ENCODE data around the gene ARMH3. TPM values are rescaled to one million over a fixed set of nuclear protein-coding genes. Genes with fewer than 3 reads are reported as not detected.
A peak's percentile ranks its signal among the peaks of the same experiment; 100 is the strongest.
"Not testable (repeated sequence)": the region's sequence is repeated elsewhere in the genome, so short reads cannot be mapped to it uniquely, and the experiment has no call there.

The ARMH3 gene
- total RNA-seq, 1 experiment from 2014 or later, result 17.7 TPM

- no peak for DNase-seq (ENCODE audit: low spot score)
These were observed 10.7 kb downstream of the ARMH3 start for GRCh38 chr10:102045292-102045691.

GRCh38 chr10:102040305-102041050, 15.5 kb downstream of the ARMH3 start:
- DNase-seq (ENCODE audit: low spot score), result no peak

- no peak for DNase-seq (ENCODE audit: low spot score)
These were observed 17.6 kb downstream of the ARMH3 start for GRCh38 chr10:102038410-102038809.

- DNase-seq (ENCODE audit: low spot score), result not testable (repeated sequence)
These were observed 20.2 kb downstream of the ARMH3 start for GRCh38 chr10:102035807-102036206.

GRCh38 chr10:102033787-102034186, 22.2 kb downstream of the ARMH3 start:
- DNase-seq (ENCODE audit: low spot score), result no peak

GRCh38 chr10:102027261-102027660, 28.7 kb downstream of the ARMH3 start:
- DNase-seq (ENCODE audit: low spot score), result no peak

- no peak for DNase-seq (ENCODE audit: low spot score)
These were observed 31.2 kb downstream of the ARMH3 start for GRCh38 chr10:102024799-102025198.

- no peak for DNase-seq (ENCODE audit: low spot score)
These were observed 35.0 kb downstream of the ARMH3 start for GRCh38 chr10:102020938-102021337.

GRCh38 chr10:102017295-102017694, 38.7 kb downstream of the ARMH3 start:
- DNase-seq (ENCODE audit: low spot score), result no peak

GRCh38 chr10:102016416-102016815, 39.6 kb downstream of the ARMH3 start:
- DNase-seq (ENCODE audit: low spot score), result no peak

- no peak for DNase-seq (ENCODE audit: low spot score)
These were observed 45.0 kb downstream of the ARMH3 start for GRCh38 chr10:102010961-102011360.

GRCh38 chr10:102009801-102010425, 46.1 kb downstream of the ARMH3 start:
- peak; percentile 89 for DNase-seq (ENCODE audit: low spot score)

GRCh38 chr10:102007796-102008195, 48.2 kb downstream of the ARMH3 start:
- no peak for DNase-seq (ENCODE audit: low spot score)

GRCh38 chr10:102007031-102007430, 48.9 kb downstream of the ARMH3 start:
- not testable (repeated sequence) for DNase-seq (ENCODE audit: low spot score)

- DNase-seq (ENCODE audit: low spot score), result no peak
These were observed 51.6 kb downstream of the ARMH3 start for GRCh38 chr10:102004376-102004775.

GRCh38 chr10:102003541-102003940, 52.4 kb downstream of the ARMH3 start:
- DNase-seq (ENCODE audit: low spot score), result no peak

GRCh38 chr10:102001435-102002068, 54.4 kb downstream of the ARMH3 start:
- DNase-seq (ENCODE audit: low spot score), result no peak

GRCh38 chr10:101997803-101998202, 58.2 kb downstream of the ARMH3 start:
- no peak for DNase-seq (ENCODE audit: low spot score)

GRCh38 chr10:101995451-101996063, 60.4 kb downstream of the ARMH3 start:
- DNase-seq (ENCODE audit: low spot score), result peak; percentile 33

- no peak for DNase-seq (ENCODE audit: low spot score)
These were observed 62.2 kb downstream of the ARMH3 start for GRCh38 chr10:101993651-101994200.

- no peak for DNase-seq (ENCODE audit: low spot score)
These were observed 62.8 kb downstream of the ARMH3 start for GRCh38 chr10:101993221-101993620.

- no peak for DNase-seq (ENCODE audit: low spot score)
These were observed 68.8 kb downstream of the ARMH3 start for GRCh38 chr10:101987136-101987535.

Measured in A172 (cell line).